H1 (cell line): ENCODE data around the gene ANKS1A.

Source experiments
- ASH2L ChIP-seq: fragments of 200-600, 300-600 bp; sonication (generic); IDR thresholded peaks from one replicate; pipeline ENCODE4 v1.7.1; 2017; ENCODE audit warnings: low read length
- CEBPB ChIP-seq: IDR thresholded peaks from 2 replicates; pipeline ENCODE4 v1.6.1; 2012; ENCODE audit warnings: low read depth, low read length
- GABPA ChIP-seq: IDR thresholded peaks from 2 replicates; pipeline ENCODE4 v1.6.1; 2011; ENCODE audit warnings: mild to moderate bottlenecking, low read length, moderate library complexity, borderline replicate concordance; ENCODE audit not compliant: insufficient read depth
- POLR2A ChIP-seq, 2 experiments: IDR thresholded peaks; 1 replicate in 1 of 2; 2 replicates in 1 of 2; pipeline ENCODE4 v1.6.1; 2011; ENCODE audit warnings: low read depth in 2 of 2, low read length in 2 of 2, mild to moderate bottlenecking in 2 of 2; ENCODE audit errors: control extremely low read depth in 1 of 2
- RAD21 ChIP-seq, 2 experiments: IDR thresholded peaks in 1 of 2; conservative IDR thresholded peaks in 1 of 2; 2 replicates each; pipeline ENCODE4 v1.6.1; 2011; ENCODE audit warnings: low read depth in 2 of 2, low read length in 2 of 2, improper control_type of control experiment in 1 of 2, inconsistent platforms in 1 of 2, mild to moderate bottlenecking in 1 of 2, moderate library complexity in 1 of 2
- SIX5 ChIP-seq: IDR thresholded peaks from 2 replicates; pipeline ENCODE4 v1.6.1; 2011; ENCODE audit warnings: mild to moderate bottlenecking, low read depth, low read length
- TF ChIP-seq, protein P1 (sequence below), 3 experiments: IDR thresholded peaks; 1 replicate in 2 of 3; 2 replicates in 1 of 3; pipeline versions ENCODE4 v1.5.1 to v1.6.1; 2011; ENCODE audit warnings: low read length in 3 of 3, mild to moderate bottlenecking in 3 of 3, inconsistent platforms in 2 of 3, low read depth in 1 of 3, moderate library complexity in 1 of 3; ENCODE audit not compliant: insufficient read depth in 1 of 3; ENCODE audit errors: control extremely low read depth in 1 of 3
- TF ChIP-seq, protein P2 (sequence below): IDR thresholded peaks from 2 replicates; pipeline ENCODE4 v1.6.1; 2012; ENCODE audit warnings: inconsistent platforms

DNA sequence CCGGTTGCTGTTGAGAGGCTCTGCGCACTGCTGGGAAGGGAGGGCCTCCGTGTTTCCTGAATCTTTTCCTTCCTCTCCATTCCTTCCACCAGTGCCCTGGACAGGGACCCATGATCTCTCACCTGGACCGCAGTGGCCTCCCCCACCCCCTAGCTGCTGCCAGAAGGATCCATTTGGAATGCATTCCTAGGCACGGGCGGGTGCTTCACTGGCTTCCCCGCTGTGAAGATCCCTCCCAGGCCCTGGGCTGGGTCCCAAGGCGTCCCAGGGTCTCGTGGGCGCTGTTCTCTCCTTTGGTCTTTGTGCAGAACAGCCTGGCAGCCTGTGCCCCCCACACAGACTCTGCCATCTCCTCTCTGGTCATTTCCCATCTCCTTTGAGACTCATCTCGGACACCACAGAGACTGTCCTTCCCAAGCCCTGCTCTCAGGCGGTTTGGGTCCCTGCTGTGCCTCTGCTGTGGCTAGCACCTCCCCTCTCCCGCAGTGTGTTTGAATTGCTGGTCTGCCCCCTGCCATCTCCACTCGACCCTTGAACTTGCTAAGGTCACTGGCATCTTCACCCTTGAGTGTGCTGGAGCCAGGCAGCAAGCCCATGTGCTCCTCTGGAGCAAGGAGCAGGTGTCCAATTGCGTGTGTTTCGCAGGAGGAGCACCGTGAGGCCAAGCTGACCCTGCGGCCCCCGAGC is 193.1 kb downstream of the ANKS1A start:
- TF ChIP-seq, protein P1, sequence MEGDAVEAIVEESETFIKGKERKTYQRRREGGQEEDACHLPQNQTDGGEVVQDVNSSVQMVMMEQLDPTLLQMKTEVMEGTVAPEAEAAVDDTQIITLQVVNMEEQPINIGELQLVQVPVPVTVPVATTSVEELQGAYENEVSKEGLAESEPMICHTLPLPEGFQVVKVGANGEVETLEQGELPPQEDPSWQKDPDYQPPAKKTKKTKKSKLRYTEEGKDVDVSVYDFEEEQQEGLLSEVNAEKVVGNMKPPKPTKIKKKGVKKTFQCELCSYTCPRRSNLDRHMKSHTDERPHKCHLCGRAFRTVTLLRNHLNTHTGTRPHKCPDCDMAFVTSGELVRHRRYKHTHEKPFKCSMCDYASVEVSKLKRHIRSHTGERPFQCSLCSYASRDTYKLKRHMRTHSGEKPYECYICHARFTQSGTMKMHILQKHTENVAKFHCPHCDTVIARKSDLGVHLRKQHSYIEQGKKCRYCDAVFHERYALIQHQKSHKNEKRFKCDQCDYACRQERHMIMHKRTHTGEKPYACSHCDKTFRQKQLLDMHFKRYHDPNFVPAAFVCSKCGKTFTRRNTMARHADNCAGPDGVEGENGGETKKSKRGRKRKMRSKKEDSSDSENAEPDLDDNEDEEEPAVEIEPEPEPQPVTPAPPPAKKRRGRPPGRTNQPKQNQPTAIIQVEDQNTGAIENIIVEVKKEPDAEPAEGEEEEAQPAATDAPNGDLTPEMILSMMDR (IDR thresholded peaks at IDR 0.05; ENCODE audit: control extremely low read depth in 1 of 3, insufficient read depth in 1 of 3, low read depth in 1 of 3, low read length in 3 of 3), result no peak
- no peak for TF ChIP-seq RAD21 (IDR thresholded peaks at IDR 0.05 in 1 of 2, conservative IDR thresholded peaks at IDR 0.05 in 1 of 2; ENCODE audit: low read depth in 2 of 2, low read length in 2 of 2)
- no peak for TF ChIP-seq ASH2L
- no peak for TF ChIP-seq CEBPB
- TF ChIP-seq, protein P2, sequence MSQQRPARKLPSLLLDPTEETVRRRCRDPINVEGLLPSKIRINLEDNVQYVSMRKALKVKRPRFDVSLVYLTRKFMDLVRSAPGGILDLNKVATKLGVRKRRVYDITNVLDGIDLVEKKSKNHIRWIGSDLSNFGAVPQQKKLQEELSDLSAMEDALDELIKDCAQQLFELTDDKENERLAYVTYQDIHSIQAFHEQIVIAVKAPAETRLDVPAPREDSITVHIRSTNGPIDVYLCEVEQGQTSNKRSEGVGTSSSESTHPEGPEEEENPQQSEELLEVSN, result no peak
- TF ChIP-seq POLR2A (IDR thresholded peaks at IDR 0.05; ENCODE audit: control extremely low read depth in 1 of 2, low read depth in 2 of 2, low read length in 2 of 2), result no peak
- no peak for TF ChIP-seq SIX5
- TF ChIP-seq GABPA, result no peak
